HG02938 (cell line): Measurements from ENCODE around the gene KATNAL2.

Experiments
- ATAC-seq: cut with Tn5 transposase; IDR thresholded peaks from one replicate; pipeline ENCODE4 v1.9.1; 2021; ENCODE audit warnings: mild to moderate bottlenecking, moderate library complexity; ENCODE audit not compliant: unreplicated experiment

Gene KATNAL2

GRCh38 chr18:46917108-46917802, at the start of gene KATNAL2, which contains the start of gene PIAS2:
Gene KATNAL2, plus strand, starts transcription at chr18:46917602. Its CDS starts 29,271 bp downstream, at chr18:46946873.
Gene PIAS2, minus strand, starts transcription at chr18:46917507. Its CDS starts 162 bp downstream, at chr18:46917345.
- ATAC-seq, result peak; percentile 75

- no peak for ATAC-seq
These were observed 49.1 kb upstream of the KATNAL2 start for GRCh38 chr18:46868169-46868921.

GRCh38 chr18:46877329-46877987, 39.9 kb upstream of the KATNAL2 start:
- ATAC-seq, result no peak

GRCh38 chr18:46883180-46883579, 34.2 kb upstream of the KATNAL2 start:
- no peak for ATAC-seq

GRCh38 chr18:46886893-46887292, 30.5 kb upstream of the KATNAL2 start:
- ATAC-seq, result no peak

GRCh38 chr18:46888965-46889364, 28.4 kb upstream of the KATNAL2 start:
- no peak for ATAC-seq

- peak; percentile 84 for ATAC-seq
These were observed 25.6 kb upstream of the KATNAL2 start for GRCh38 chr18:46891742-46892214.

GRCh38 chr18:46892842-46893241, 24.6 kb upstream of the KATNAL2 start:
- ATAC-seq, result peak; percentile 38

- no peak for ATAC-seq
These were observed 24.0 kb upstream of the KATNAL2 start for GRCh38 chr18:46893360-46893759.

GRCh38 chr18:46894124-46894523, 23.3 kb upstream of the KATNAL2 start:
- ATAC-seq, result no peak

- peak; percentile 77 for ATAC-seq
These were observed 18.0 kb upstream of the KATNAL2 start for GRCh38 chr18:46899274-46899948.

GRCh38 chr18:46903406-46903805, 14.0 kb upstream of the KATNAL2 start:
- no peak for ATAC-seq

GRCh38 chr18:46909497-46909896, 7.9 kb upstream of the KATNAL2 start:
- no peak for ATAC-seq

- ATAC-seq, result no peak
These were observed 6.5 kb upstream of the KATNAL2 start for GRCh38 chr18:46910856-46911255.

GRCh38 chr18:46915800-46916550, 1.4 kb upstream of the KATNAL2 start:
- ATAC-seq, result no peak

GRCh38 chr18:46916551-46917107, 773 bp upstream of the KATNAL2 start:
- ATAC-seq, result peak; percentile 21

GRCh38 chr18:46917803-46918600, 600 bp downstream of the KATNAL2 start:
- ATAC-seq, result peak; percentile 25

- ATAC-seq, result no peak
These were observed 2.7 kb downstream of the KATNAL2 start for GRCh38 chr18:46920067-46920466.

- no peak for ATAC-seq
These were observed 3.3 kb downstream of the KATNAL2 start for GRCh38 chr18:46920653-46921052.
